ENCODE measurements around the gene SKI. TPM values are rescaled to one million over a fixed set of nuclear protein-coding genes. Genes with fewer than 3 reads are reported as not detected.

SKI gene
- total and polyA plus RNA-seq, 9 of the 15 experiments (the other 6 are each of a cell fraction or from before 2014, with no cell fraction given): 0.10 to 60.5 (median 4.6) TPM

- Histone ChIP-seq H3K36me3 (ENCODE audit: control insufficient read depth, insufficient read depth, low read length) (peaks cover 28% of the 10 kb centered on the region), H3K4me2 (ENCODE audit: insufficient read depth, low read length) (no peak overlapping the region), H2AFZ (ENCODE audit: low read depth, low read length) (no peak overlapping the region), H3K9me3 (replicated peaks; ENCODE audit: control insufficient read depth, insufficient read depth, low read depth, low read length) (no peaks in the 10 kb centered on the region), H3K27me3 (ENCODE audit: control insufficient read depth in 2 of 2, insufficient read depth in 2 of 2, low read length in 2 of 2) (no peaks in the 10 kb centered on the region), H3K79me2 (ENCODE audit: control insufficient read depth, insufficient read depth, low read length) (peaks cover 30% of the 10 kb centered on the region), H4K20me1 (replicated peaks; ENCODE audit: control insufficient read depth, insufficient read depth, low read length) (no peaks in the 10 kb centered on the region), H3K27ac (ENCODE audit: extremely low read depth, low read depth, low read length) (no peak overlapping the region), H3K9me1 (ENCODE audit: control insufficient read depth, insufficient read depth, low read length) (no peaks in the 10 kb centered on the region), H3K4me1 (replicated peaks in 1 of 2; ENCODE audit: control insufficient read depth in 2 of 2, insufficient read depth in 2 of 2, low read length in 2 of 2) (peaks cover 25 to 76% of the 10 kb centered on the region in 2 experiments), H3K4me3 (no peak overlapping the region), H3K9ac (ENCODE audit: insufficient read depth in 1 of 2, low read depth in 2 of 2, low read length in 2 of 2) (peak overlapping the region in 1 of 2 experiments; percentile 72; a peak in 2 of 4 replicates)
- DNase-seq (ENCODE audit: extremely low read depth in 1 of 4, low spot score in 3 of 4) (no peak), FAIRE-seq (no peak), ATAC-seq (no peak)
- intact Hi-C loops (cut with micrococcal nuclease) (no loop called here), in situ Hi-C loops (cut with MboI) (loop anchor here (25.0 kb wide), 1 partner anchor 349 kb away; the partner anchor contains the start of genes HES5 and PANK4)
- WGBS (ENCODE audit: insufficient coverage, low coverage, missing lambda C conversion rate): 93% methylated on average over 16 of the region's 16 CpGs
- TF ChIP-seq POLR2G (IDR thresholded peaks at IDR 0.05; ENCODE audit: low read depth, low read length) (0 out of 2 replicates have a peak, but pooled peaks have one; percentile 20), NUFIP1 (IDR thresholded peaks at IDR 0.05; ENCODE audit: partially characterized antibody) (no peak), ZNF778 (CRISPR knock-in tag; IDR thresholded peaks at IDR 0.05) (no peak)
- TF ChIP-seq, protein P1, sequence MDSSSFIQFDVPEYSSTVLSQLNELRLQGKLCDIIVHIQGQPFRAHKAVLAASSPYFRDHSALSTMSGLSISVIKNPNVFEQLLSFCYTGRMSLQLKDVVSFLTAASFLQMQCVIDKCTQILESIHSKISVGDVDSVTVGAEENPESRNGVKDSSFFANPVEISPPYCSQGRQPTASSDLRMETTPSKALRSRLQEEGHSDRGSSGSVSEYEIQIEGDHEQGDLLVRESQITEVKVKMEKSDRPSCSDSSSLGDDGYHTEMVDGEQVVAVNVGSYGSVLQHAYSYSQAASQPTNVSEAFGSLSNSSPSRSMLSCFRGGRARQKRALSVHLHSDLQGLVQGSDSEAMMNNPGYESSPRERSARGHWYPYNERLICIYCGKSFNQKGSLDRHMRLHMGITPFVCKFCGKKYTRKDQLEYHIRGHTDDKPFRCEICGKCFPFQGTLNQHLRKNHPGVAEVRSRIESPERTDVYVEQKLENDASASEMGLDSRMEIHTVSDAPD (CRISPR knock-in tag; IDR thresholded peaks at IDR 0.05): no peak
- TF ChIP-seq, protein P2, sequence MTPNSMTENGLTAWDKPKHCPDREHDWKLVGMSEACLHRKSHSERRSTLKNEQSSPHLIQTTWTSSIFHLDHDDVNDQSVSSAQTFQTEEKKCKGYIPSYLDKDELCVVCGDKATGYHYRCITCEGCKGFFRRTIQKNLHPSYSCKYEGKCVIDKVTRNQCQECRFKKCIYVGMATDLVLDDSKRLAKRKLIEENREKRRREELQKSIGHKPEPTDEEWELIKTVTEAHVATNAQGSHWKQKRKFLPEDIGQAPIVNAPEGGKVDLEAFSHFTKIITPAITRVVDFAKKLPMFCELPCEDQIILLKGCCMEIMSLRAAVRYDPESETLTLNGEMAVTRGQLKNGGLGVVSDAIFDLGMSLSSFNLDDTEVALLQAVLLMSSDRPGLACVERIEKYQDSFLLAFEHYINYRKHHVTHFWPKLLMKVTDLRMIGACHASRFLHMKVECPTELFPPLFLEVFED (CRISPR knock-in tag; conservative IDR thresholded peaks at IDR 0.05): no peak
- ChIA-PET CTCF (ENCODE audit: low intra/inter-chr PET ratio) (no interaction called here), POLR2A (interaction anchor here (0.6 to 1.6 kb wide), 4 partner anchors 11 to 145 kb away, joined by 3 to 8 read pairs (median 4); no protein-coding TSS in a partner anchor)
- BruUV-seq (replicated peaks): no TSS peak
Observed at GRCh38 chr1:2188336-2188735, 39.8 kb upstream of the SKI start.

All from K562 (cell line).